ENCODE measurements around the gene RNF213.

The RNF213 gene

DNA sequence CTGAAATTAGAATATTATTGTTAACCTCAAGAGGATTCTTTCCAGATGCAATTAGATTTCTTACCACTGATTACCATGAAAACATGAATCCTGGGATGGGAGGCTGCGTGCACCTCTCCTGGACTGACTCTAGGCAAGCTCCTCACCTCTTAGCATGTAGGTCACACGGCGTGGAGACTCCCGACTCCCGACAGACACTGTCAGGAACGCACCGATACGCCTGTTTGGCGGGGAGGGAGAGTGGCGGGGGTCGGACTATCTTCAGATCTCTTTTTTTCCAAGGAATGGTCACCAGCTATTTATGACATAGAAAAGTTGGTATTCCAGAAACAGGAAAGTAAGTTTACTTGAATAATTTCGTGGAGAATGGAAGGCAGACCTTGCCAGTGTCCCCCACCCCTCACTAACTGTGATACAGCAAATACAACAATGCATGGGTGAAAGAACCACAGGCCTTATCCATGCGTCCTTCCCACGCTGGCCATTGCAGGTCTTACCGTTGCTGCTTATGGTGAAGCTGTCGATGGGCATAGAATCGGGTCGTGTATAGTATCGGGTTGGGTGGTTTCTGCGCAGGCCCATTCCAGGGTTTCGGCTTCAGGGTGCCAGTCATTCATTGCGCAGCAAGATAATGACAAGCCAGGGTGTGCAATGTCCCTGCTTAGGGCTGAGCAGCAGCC is 91.7 kb downstream of the RNF213 start:
- no peak for DNase-seq (ENCODE audit: low read depth)

DNA sequence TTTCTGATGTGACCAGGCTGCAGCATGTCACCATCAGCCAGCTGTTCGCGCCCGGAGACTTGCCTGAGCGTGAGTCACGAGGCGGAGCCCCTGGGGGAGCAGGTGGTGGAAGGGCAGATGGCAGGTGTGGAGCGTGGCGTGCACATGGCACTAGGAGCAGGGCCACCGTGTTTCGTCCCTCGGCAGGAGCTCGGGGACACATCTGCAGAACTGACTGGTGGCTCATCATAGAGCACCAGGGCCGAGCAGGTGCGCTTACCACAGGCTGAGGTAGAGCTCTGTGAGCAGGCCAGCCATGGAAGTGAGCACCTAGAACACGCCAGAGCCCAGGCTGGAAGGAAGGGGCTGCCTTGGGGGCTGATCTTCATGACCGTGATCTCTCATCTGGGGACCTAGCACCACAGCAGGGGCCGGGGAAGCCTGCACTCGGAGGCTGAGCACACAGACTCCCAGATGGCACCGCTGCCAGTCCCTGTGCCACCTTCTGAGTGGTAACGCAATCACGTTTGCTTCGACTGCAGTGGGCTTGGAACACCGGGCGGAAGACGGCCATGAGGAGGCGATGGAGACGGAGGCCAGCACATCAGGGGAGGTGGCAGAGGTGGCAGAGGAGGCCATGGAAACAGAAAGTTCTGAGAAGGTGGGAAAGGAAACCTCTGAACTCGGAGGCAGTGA is 92.5 kb downstream of the RNF213 start:
- DNase-seq (ENCODE audit: low read depth): no peak

DNA sequence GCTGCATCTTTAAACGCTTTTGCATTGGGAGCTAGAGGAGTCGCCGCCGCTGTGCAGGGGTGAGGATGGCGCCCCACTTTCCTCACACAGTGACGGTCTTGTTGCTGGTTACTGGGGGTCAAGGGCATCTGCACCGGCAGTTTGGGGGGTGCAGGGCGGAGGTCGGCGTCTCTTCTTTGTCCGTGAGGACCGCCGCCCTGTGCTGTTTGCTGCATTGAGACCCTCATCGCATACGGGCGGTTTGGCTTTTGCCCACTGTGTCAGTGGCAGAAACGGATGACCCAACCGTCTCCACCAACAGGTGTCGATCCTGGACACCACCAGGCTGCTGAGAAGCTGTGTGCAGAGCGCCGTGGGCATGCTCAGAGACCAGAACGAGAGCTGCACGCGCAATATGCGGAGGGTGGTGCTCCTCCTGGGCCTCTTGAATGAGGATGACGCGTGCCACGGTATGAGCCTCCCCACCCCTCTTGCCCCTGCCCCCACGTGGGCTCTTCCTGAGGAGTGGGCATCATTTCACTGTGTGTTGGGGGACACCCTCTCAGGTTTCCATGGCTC is 93.1 kb downstream of the RNF213 start:
- DNase-seq (ENCODE audit: low read depth): no peak

DNA sequence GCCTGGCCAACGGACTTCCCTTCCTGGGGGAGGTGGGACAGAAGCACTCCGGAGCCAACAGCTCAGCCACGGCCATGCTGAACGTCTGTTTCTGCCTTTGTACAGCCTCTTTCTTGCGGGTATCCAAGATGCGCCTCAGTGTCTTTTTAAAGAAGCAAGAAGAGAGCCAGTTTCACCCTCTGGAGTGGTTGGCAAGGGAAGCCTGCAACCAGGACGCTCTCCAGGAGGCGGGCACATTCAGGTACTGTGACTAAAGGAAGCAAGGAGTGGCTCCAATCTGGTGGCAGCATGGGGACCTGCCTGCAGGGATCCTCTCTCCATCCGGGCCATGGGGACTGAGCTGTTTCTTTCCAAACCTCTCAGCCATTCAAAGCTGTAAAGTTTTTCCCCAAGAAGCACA is 93.7 kb downstream of the RNF213 start:
- DNase-seq (ENCODE audit: low read depth): no peak

DNA sequence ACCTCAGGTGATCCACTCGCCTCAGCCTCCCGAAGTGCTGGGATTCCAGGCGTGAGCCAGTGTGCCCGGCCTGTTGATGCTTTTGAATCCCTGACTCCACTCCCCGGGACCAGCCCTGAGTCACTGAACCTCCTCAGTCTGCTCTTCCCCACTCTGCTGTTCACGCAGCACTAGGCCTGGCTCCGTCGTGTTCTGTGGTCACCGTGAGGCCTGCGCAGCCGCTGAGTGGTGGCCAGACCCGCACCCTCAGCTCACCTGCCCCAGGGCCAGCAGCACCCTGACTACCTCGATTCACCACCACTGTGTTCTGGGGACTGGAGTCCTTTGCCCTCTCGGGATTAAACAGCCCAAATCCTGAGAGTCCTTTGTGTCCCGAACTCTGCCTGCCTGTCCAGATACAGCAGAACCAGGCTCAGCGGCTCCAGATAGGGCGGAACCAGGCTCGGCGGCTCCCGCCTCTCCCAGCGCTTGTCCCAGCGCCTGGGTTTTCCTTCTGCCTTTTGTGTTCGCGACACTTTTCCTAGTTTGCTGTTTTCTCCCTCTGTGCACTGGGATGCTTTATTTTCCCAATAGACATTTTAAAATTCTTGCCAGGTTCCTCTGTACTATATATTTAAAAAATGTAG is 95.7 kb downstream of the RNF213 start:
- no peak for DNase-seq (ENCODE audit: low read depth)

DNA sequence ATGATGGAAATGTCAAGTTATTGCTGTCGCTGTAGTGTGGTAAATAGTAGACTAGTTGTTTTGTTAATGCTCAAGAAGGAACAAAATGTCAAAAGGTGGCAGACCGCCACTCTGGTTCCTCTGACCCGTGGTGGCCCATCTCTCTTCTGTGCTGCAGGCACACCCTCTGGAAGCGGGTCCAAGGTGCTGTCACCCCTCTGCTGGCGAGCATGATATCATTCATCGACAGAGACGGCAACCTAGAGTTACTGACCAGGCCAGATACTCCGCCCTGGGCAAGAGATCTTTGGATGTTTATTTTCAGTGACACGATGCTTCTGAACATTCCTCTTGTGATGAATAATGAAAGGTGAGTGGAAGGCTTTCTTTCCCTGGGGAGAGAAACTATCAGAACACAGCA is 97.5 kb downstream of the RNF213 start:
- DNase-seq (ENCODE audit: low read depth): no peak

DNA sequence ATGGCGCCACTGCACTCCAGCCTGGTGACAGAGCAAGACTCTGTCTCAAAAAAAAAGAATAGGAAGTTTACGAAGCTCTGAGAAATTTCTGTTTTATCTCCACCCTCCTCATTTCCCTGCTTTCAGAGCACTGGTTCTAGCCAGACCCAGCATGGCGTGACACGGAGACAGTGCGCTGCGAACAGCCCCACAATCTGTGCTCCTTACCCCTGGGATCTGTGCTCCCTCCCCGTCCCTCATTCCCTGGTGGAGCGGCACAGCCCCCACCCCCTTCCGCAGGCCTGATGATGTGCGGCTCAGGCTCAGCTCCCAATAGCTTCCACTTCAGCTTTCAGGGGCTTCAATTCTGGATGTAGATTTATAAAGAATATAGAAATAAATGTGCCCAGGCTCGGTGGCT is 98.2 kb downstream of the RNF213 start:
- no peak for DNase-seq (ENCODE audit: low read depth)

DNA sequence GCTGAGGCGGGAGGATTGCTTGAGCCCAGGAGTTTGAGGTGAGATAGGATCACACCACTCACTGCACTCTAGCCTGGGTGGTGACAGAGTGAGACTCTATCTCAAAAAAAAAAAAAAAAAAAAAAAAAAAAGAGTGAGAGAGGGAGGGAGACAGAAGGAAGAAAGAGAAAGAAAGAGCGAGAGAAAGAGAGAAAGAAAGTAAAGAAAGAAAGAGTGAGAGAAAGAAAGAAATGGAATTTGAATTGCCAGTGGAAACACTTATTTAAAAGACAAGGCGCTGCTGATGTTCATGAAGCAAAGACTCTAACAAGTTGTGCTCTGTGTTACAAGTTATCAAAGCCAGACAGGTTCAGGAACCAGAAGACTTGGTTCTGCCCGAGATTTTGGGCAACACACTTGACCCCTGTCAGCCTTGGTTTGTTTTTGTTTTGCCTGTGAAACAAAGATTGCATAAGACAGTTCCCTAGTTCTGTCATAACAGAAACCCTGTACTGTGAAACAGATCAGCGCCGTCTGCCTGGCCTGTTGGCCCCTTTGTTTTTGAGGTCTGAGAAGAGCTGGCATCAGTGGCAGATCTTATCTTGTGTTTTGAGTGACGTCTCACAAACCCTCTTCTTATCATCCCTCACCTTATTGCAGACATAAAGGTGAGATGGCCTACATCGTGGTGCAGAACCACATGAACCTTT is 98.9 kb downstream of the RNF213 start:
- no peak for DNase-seq (ENCODE audit: low read depth)

DNA sequence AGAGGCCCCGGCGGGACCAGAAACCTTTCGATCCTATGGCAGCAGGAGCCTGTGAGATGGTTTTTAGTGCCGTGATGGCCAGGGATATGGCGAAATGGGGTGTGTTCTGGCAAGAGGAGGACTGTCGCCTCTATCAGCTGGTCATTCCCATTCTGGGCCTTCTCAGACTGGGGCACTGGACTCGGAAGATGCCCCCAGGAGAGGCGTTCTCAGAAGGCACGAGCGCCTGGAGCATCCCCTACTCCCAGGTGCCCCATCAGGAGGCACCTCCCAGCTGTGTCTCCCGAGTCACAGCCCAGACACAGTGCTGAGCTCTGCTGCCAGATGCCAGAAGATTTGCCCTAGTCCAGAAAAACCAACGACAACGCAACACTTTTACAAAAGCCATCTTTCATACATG is 99.7 kb downstream of the RNF213 start:
- DNase-seq (ENCODE audit: low read depth): no peak

DNA sequence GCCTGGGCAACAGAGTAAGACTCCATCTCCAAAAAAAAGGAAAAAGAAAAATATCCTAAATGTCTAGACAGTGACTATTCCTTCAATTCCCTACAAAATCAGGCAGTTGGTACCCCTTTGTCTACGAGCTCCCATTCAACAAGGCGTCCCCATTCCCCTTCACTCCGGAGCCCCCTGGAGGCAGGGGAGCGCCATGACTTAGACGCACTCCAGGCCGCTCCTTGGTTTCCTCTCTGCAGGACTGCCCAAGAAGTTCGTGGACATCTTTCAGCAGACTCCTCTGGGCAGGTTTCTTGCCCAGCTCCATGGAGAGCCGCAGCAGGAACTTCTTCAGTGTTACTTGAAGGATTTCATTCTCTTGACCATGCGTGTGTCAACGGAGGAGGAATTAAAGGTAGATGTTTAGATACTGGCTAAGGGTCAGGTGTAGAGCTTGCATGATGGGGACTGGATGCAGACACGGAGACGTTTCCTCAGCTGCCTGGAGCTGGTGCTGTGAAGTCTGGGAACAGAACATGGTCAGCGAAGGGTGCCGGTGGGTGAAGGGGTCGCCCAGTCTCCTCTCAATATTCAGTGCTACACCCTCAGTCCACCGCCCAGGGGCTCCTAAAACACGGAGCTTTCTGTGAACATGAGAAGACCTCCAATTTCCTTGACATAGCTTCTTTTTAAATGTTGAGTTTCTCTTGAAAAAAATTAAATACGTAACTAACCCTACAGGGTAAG is 101.0 kb downstream of the RNF213 start:
- DNase-seq (ENCODE audit: low read depth): no peak

DNA sequence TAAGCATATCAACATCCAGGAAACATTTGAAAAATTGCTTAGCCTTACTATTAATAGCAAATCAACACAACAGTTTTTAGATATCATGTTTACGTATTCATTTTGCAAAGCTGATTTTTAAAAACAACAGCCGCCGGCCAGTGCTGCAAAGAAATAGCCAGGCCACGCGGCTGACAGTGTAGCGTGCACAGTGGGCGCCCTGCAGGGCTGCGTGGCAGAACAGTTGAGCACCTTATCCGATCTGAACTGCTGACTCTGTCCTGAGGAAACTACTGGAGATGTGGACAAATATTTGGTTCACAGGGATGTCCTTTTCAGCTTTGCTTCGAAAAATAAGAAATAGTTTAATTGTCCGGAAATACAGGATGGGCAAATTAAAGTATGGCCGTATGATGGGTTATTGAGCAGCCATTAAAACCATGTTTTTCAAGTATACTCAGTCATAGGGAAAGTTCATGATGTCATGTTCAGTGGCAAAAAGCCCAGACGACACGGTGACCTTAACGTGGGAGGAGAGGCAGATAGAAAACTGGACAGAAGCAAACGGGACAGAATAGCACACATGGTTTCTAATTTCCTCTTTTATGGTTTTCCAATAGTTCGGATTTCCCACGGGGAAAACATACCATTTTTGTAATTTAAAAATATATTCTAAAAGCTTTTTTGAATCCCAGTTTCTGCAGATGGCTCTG is 101.9 kb downstream of the RNF213 start:
- DNase-seq (ENCODE audit: low read depth): no peak

DNA sequence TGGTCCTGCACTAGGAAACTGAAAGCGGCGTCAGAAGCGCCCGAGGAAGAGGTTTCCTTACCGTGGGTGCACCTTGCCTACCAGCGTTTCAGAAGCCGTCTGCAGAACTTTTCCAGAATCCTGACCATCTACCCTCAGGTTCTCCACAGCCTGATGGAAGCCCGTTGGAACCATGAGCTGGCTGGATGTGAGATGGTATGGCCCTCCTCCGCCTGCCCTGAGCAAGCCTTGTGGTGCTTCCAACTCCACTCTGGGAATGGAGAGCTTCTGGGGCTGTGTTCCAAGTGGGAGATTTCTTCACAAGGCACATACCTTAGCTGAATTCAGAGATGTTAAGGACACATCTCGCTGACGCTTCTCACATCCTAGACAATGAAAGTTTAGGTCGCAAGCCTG is 102.5 kb downstream of the RNF213 start:
- no peak for DNase-seq (ENCODE audit: low read depth)

DNA sequence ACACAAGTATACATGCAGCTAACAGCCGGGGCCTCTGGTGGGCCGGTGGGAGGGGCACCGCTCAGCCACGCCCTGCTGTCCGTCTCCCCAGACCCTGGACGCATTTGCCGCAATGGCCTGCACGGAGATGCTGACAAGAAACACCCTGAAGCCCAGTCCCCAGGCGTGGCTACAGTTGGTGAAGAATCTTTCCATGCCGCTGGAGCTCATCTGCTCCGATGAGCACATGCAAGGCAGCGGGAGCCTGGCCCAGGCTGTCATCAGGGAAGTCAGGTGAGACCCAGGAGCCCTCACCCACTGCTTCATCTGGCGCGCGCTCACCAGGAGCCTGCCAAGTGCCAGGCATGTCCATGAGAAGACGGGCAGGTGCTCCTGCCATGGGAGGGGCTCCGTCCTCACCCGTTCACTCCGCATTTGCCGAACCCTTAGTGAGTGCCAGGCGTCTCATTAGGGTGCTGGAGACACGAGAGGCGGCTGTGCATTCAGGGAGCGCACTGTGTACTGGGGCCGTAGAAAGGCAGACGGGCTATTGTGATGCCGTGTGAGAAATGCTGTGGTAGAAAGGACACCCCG is 103.0 kb downstream of the RNF213 start:
- no peak for DNase-seq (ENCODE audit: low read depth)

DNA sequence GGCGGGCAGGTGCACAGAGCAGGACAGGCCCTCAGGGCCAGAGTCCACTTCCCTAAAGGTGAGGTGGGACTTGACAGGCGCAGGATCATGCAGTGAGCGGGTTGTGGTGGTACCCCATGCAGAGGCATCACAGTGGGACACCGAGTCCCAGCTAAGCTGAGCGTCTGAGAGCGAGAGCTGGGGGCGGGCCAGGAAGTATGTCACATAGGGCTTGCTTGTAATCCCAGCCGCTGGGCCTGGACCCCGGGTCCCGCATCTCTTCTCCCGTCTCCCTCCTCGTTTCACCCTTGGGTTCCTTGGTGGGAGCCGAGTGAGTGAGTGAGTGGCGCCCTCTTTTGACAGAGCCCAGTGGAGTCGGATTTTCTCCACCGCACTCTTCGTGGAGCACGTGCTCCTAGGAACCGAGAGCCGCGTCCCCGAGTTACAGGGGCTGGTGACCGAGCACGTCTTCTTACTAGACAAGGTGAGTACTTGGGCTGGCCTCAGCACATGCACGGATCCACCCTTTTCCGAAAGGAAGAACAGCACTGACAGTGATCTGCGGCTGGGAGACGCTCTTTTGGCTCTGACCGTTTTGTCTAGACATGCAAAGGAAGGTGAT is 103.5 kb downstream of the RNF213 start:
- no peak for DNase-seq (ENCODE audit: low read depth)

DNA sequence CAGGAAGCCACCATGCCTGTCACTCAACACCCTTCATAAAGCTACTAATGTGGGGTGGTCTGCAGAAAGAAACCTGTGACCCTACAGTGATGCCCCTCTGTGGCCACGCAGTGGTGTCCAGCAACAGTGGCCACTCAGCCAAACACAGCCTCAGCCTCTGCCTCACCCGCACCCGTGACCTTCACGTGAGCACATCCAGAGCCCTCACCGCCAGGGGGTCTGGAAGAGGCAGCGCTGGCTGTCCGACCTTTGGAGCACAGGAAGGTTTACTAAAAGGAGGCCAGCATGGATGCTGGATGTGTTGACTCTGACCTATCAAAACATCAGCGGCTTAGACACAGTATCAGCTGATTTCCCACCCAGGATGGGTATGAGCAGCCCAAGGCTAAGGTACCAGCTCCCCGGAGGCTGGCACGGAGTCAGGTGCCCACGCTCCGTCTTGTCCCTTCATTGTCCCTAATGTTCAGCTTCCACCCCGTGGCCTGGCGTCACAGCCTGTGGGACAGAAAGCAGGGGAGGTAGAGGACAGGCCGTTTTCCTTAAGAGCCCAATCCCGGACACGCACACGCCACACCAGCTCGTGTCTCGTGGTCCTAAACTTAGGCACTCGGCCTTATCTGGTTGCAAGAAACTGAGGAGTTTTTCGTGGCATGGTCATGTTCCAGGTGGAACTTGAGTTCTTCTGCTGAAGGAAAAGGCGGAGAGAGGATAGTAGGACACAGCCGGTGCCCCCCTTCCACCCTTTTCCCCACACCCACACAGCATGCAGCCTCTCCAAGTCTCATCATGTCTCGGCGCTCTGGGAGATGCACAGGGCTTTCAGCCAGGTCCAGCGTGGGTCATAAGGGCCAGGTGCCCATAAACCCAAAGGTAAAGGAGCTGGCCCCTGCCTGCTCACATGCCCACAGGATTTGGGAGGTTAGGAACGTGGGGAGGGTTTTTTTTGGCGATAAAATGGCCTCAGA is 104.6 kb downstream of the RNF213 start:
- no peak for DNase-seq (ENCODE audit: low read depth)

DNA sequence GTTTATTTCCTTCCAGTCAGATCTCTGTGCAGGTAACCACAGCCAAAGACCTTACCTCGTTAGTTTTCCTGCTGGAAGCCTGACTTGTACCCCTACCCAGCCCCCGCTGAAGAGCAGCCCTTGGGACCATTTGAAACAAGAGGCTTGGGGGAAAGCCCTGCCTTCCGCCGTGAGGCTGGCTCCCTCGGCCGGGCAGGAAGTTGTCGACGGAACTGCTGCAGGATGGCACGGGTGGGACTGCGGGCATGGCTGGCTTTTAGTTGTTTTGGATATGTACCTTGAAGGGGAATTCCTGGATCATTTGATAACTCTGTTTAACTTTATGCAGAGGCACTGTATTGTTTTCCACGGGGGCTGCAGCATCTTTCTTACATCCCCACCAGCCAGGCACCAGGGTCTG is 105.3 kb downstream of the RNF213 start:
- DNase-seq (ENCODE audit: low read depth): no peak

DNA sequence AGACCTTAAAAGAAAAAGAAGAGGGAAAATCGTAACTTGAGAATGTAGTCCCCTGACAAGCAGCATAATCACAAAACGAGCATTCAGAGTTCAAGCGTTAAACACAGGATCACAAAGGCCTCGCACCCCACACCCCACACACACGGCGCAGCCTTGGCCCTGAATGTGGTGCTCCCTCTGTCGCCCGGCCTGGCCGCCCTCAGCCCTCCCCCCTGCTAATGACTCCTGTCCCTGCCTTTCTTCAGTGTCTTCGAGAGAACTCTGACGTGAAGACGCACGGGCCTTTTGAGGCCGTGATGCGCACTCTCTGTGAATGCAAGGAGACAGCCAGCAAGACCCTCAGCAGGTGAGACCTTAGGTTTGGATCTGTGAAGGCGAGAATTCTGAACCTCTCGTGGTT is 106.9 kb downstream of the RNF213 start:
- no peak for DNase-seq (ENCODE audit: low read depth)

DNA sequence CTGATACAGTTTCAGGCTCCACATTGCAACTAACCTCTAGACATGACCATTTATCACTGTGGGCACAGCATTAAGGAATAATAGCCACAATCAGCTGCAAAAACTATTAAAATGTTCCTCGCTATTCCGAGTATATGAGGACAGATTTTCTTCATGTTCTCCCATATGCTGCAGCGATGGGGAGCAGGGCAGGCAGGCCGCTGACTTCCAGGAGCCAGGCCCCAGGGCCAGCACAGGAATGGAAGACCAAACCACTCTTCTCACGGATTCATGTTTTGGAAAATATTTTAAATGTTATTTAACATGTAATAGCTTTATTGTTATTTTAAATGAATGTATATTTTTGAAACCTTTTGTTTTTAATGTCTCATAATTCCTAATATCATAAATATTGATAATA is 110.5 kb downstream of the RNF213 start:
- DNase-seq (ENCODE audit: low read depth): no peak

DNA sequence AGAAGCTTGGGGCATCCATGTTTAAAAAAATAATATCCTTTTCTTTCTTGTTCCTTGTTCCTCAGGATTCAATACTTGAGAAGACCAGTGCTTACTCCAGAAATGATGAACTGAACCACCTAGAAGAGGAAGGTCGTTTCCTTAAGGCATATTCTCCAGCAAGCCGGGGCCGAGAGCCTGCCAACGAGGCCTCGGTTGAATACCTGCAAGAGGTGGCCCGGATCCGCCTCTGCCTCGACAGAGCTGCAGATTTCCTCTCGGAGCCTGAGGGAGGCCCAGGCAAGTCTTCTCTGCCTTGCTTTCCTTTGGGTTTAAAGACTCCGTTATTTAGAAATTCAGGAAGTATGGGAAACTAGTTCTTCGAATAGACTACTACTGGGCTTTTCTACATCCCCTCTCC is 111.8 kb downstream of the RNF213 start:
- DNase-seq (ENCODE audit: low read depth): no peak

Measured in HS-27A (cell line).